Measurements from ENCODE around the gene RPL18.

RPL18 gene

GRCh38 chr19:48613852-48614435 lies 5.0 kb downstream of the RPL18 start:
- Histone ChIP-seq H3K4me1 (ENCODE audit: control insufficient read depth, insufficient read depth, low read length, poor library complexity, severe bottlenecking) (peaks cover 28% of the 10 kb centered on the region), H3K27ac (ENCODE audit: insufficient read depth, low read length, poor library complexity, severe bottlenecking) (no peak overlapping the region), H3K27me3 (replicated peaks; ENCODE audit: control insufficient read depth, insufficient read depth, low read length, poor library complexity, severe bottlenecking) (no peaks in the 10 kb centered on the region), H3K4me3 (ENCODE audit: insufficient read depth, low read depth, low read length, poor library complexity, severe bottlenecking) (no peak overlapping the region), H3K9me3 (ENCODE audit: control insufficient read depth, low read length) (no peaks in the 10 kb centered on the region), H3K36me3 (ENCODE audit: control insufficient read depth, insufficient read depth, low read length) (peaks cover 32% of the 10 kb centered on the region)
- DNase-seq, result no peak

- no peak overlapping the region for H3K27ac ChIP-seq (ENCODE audit: insufficient read depth, low read length, poor library complexity, severe bottlenecking)
- peaks cover 32% of the 10 kb centered on the region for H3K36me3 ChIP-seq (ENCODE audit: control insufficient read depth, insufficient read depth, low read length)
- no peak overlapping the region for H3K4me3 ChIP-seq (ENCODE audit: insufficient read depth, low read depth, low read length, poor library complexity, severe bottlenecking)
- H3K27me3 ChIP-seq (replicated peaks; ENCODE audit: control insufficient read depth, insufficient read depth, low read length, poor library complexity, severe bottlenecking), result no peaks in the 10 kb centered on the region
- H3K4me1 ChIP-seq (ENCODE audit: control insufficient read depth, insufficient read depth, low read length, poor library complexity, severe bottlenecking), result peaks cover 26% of the 10 kb centered on the region
- H3K9me3 ChIP-seq (ENCODE audit: control insufficient read depth, low read length), result no peaks in the 10 kb centered on the region
- no peak for DNase-seq
Observed at GRCh38 chr19:48613024-48613851, 5.7 kb downstream of the RPL18 start.

- Histone ChIP-seq H3K27me3 (replicated peaks; ENCODE audit: control insufficient read depth, insufficient read depth, low read length, poor library complexity, severe bottlenecking) (no peaks in the 10 kb centered on the region), H3K36me3 (ENCODE audit: control insufficient read depth, insufficient read depth, low read length) (peaks cover 23% of the 10 kb centered on the region), H3K27ac (ENCODE audit: insufficient read depth, low read length, poor library complexity, severe bottlenecking) (no peak overlapping the region), H3K9me3 (ENCODE audit: control insufficient read depth, low read length) (no peaks in the 10 kb centered on the region), H3K4me1 (ENCODE audit: control insufficient read depth, insufficient read depth, low read length, poor library complexity, severe bottlenecking) (peaks cover 13% of the 10 kb centered on the region), H3K4me3 (ENCODE audit: insufficient read depth, low read depth, low read length, poor library complexity, severe bottlenecking) (no peak overlapping the region)
- DNase-seq, result no peak
Observed at GRCh38 chr19:48611872-48612271, 7.1 kb downstream of the RPL18 start.

GRCh38 chr19:48609571-48610108 lies 9.3 kb downstream of the RPL18 start:
- H3K9me3 ChIP-seq (ENCODE audit: control insufficient read depth, low read length), result no peaks in the 10 kb centered on the region
- peaks cover under 1% of the 10 kb centered on the region for H3K36me3 ChIP-seq (ENCODE audit: control insufficient read depth, insufficient read depth, low read length)
- H3K27me3 ChIP-seq (replicated peaks; ENCODE audit: control insufficient read depth, insufficient read depth, low read length, poor library complexity, severe bottlenecking), result no peaks in the 10 kb centered on the region
- DNase-seq, result no peak
- H3K27ac ChIP-seq (ENCODE audit: insufficient read depth, low read length, poor library complexity, severe bottlenecking), result no peak overlapping the region
- peaks cover 5% of the 10 kb centered on the region for H3K4me1 ChIP-seq (ENCODE audit: control insufficient read depth, insufficient read depth, low read length, poor library complexity, severe bottlenecking)
- H3K4me3 ChIP-seq (ENCODE audit: insufficient read depth, low read depth, low read length, poor library complexity, severe bottlenecking), result no peak overlapping the region

- DNase-seq, result peak; percentile 26 to 38 (median 27)
Observed at GRCh38 chr19:48608798-48609263, 10.1 kb downstream of the RPL18 start.

GRCh38 chr19:48607359-48607755 lies 11.6 kb downstream of the RPL18 start:
- Histone ChIP-seq H3K4me3 (ENCODE audit: insufficient read depth, low read depth, low read length, poor library complexity, severe bottlenecking) (no peak overlapping the region), H3K9me3 (ENCODE audit: control insufficient read depth, low read length) (no peaks in the 10 kb centered on the region), H3K27me3 (replicated peaks; ENCODE audit: control insufficient read depth, insufficient read depth, low read length, poor library complexity, severe bottlenecking) (no peaks in the 10 kb centered on the region), H3K27ac (ENCODE audit: insufficient read depth, low read length, poor library complexity, severe bottlenecking) (no peak overlapping the region), H3K4me1 (ENCODE audit: control insufficient read depth, insufficient read depth, low read length, poor library complexity, severe bottlenecking) (peaks cover 5% of the 10 kb centered on the region), H3K36me3 (ENCODE audit: control insufficient read depth, insufficient read depth, low read length) (no peaks in the 10 kb centered on the region)
- no peak for DNase-seq

More at GRCh38 chr19:48608798-48609263, 10.1 kb downstream of the RPL18 start:
- H3K4me3 ChIP-seq (ENCODE audit: insufficient read depth, low read depth, low read length, poor library complexity, severe bottlenecking), result no peak overlapping the region
- H3K36me3 ChIP-seq (ENCODE audit: control insufficient read depth, insufficient read depth, low read length), result no peaks in the 10 kb centered on the region
- H3K4me1 ChIP-seq (ENCODE audit: control insufficient read depth, insufficient read depth, low read length, poor library complexity, severe bottlenecking), result peaks cover 5% of the 10 kb centered on the region
- H3K9me3 ChIP-seq (ENCODE audit: control insufficient read depth, low read length), result no peaks in the 10 kb centered on the region
- H3K27ac ChIP-seq (ENCODE audit: insufficient read depth, low read length, poor library complexity, severe bottlenecking), result no peak overlapping the region
- H3K27me3 ChIP-seq (replicated peaks; ENCODE audit: control insufficient read depth, insufficient read depth, low read length, poor library complexity, severe bottlenecking), result no peaks in the 10 kb centered on the region

GRCh38 chr19:48606463-48607358 lies 12.3 kb downstream of the RPL18 start, which contains the start of gene SPACA4:
TSS of gene SPACA4 (plus strand) at chr19:48606742. CDS start at chr19:48606979, 237 bp downstream.
- no peak for DNase-seq
- Histone ChIP-seq H3K27ac (ENCODE audit: insufficient read depth, low read length, poor library complexity, severe bottlenecking) (no peak within 1 kb of the TSS), H3K4me1 (ENCODE audit: control insufficient read depth, insufficient read depth, low read length, poor library complexity, severe bottlenecking) (peaks cover 5% of the 10 kb centered on the region), H3K9me3 (ENCODE audit: control insufficient read depth, low read length) (no peaks in the 10 kb centered on the region), H3K4me3 (ENCODE audit: insufficient read depth, low read depth, low read length, poor library complexity, severe bottlenecking) (no peak within 1 kb of the TSS), H3K27me3 (replicated peaks; ENCODE audit: control insufficient read depth, insufficient read depth, low read length, poor library complexity, severe bottlenecking) (no peaks in the 10 kb centered on the region), H3K36me3 (ENCODE audit: control insufficient read depth, insufficient read depth, low read length) (no peaks in the 10 kb centered on the region)

GRCh38 chr19:48603850-48604249 lies 15.1 kb downstream of the RPL18 start:
- no peaks in the 10 kb centered on the region for H3K27me3 ChIP-seq (replicated peaks; ENCODE audit: control insufficient read depth, insufficient read depth, low read length, poor library complexity, severe bottlenecking)
- H3K27ac ChIP-seq (ENCODE audit: insufficient read depth, low read length, poor library complexity, severe bottlenecking), result no peak overlapping the region
- H3K9me3 ChIP-seq (ENCODE audit: control insufficient read depth, low read length), result no peaks in the 10 kb centered on the region
- DNase-seq, result no peak
- no peak overlapping the region for H3K4me3 ChIP-seq (ENCODE audit: insufficient read depth, low read depth, low read length, poor library complexity, severe bottlenecking)
- H3K36me3 ChIP-seq (ENCODE audit: control insufficient read depth, insufficient read depth, low read length), result no peaks in the 10 kb centered on the region
- peaks cover 3% of the 10 kb centered on the region for H3K4me1 ChIP-seq (ENCODE audit: control insufficient read depth, insufficient read depth, low read length, poor library complexity, severe bottlenecking)

- Histone ChIP-seq H3K27ac (ENCODE audit: insufficient read depth, low read length, poor library complexity, severe bottlenecking) (no peak overlapping the region), H3K27me3 (replicated peaks; ENCODE audit: control insufficient read depth, insufficient read depth, low read length, poor library complexity, severe bottlenecking) (no peaks in the 10 kb centered on the region), H3K4me3 (ENCODE audit: insufficient read depth, low read depth, low read length, poor library complexity, severe bottlenecking) (no peak overlapping the region), H3K36me3 (ENCODE audit: control insufficient read depth, insufficient read depth, low read length) (no peaks in the 10 kb centered on the region), H3K4me1 (ENCODE audit: control insufficient read depth, insufficient read depth, low read length, poor library complexity, severe bottlenecking) (no peaks in the 10 kb centered on the region), H3K9me3 (ENCODE audit: control insufficient read depth, low read length) (no peaks in the 10 kb centered on the region)
- no peak for DNase-seq
Observed at GRCh38 chr19:48603449-48603848, 15.5 kb downstream of the RPL18 start.
